HG03039 (cell line): ENCODE results near the gene UBE2F.
"Not testable (repeated sequence)": the region's sequence is repeated elsewhere in the genome, so short reads cannot be mapped to it uniquely, and the experiment has no call there.

ENCODE experiments used
- ATAC-seq: cut with Tn5 transposase; IDR thresholded peaks from one replicate; pipeline ENCODE4 v1.9.1; 2021; ENCODE audit warnings: mild to moderate bottlenecking, moderate library complexity; ENCODE audit not compliant: unreplicated experiment

The UBE2F gene

DNA sequence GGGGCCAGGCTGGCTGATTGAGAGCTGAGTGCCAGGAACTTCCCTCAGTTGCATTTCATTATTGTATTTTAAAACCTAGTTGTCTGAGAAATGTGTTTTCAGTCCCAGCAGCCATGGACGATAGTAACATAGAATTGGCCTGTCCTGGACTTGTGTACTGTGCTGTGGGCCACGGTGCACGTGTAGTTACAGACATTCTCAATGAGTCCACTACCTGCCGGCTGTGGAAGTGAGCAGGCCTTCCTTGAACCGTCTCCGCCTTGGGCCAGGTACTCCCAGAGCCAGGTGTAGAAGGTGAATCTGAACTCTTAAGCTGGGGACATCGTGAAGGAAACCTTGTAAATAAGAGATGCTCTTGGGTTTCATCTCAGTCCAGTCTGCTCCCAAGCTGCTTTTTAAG lies 47.0 kb downstream of the UBE2F start:
- ATAC-seq, result no peak

DNA sequence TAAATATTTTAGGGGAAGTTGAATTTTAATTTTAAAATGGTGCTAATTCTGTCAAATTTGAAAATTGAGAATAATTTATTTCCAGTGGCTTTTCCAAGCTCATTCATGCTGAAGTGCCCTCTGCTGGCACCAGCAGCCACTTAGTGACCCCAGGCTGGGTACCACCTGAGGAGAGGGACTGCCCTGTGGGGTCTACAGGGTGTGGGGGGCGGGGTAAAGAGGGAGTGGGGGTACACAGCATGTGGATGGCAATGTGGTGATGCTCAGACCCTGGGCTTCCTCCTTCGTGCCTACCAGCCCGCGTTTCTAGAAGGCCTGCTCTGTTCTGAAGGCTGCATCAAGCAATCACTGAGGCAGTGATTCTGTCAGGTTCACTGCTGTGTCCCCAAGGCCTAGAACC lies 48.9 kb downstream of the UBE2F start:
- no peak for ATAC-seq

DNA sequence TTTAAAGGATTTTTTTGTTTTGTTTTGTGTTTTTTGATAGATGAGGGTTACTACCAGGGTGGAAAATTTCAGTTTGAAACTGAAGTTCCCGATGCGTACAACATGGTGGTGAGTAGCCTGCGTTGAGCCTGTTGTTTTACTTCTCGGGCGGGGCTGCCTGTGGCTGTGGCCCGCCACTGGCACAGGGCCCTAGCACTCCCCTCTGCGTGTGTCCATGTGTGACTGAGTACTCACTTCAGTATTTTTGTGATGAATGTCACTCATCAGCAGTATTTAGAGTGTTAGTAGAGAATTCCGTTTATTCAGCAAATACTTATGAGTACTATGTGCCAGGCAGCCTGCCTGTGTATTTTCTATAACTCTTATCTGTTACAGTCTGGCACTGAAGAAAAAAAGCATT lies 49.7 kb downstream of the UBE2F start:
- ATAC-seq, result no peak

DNA sequence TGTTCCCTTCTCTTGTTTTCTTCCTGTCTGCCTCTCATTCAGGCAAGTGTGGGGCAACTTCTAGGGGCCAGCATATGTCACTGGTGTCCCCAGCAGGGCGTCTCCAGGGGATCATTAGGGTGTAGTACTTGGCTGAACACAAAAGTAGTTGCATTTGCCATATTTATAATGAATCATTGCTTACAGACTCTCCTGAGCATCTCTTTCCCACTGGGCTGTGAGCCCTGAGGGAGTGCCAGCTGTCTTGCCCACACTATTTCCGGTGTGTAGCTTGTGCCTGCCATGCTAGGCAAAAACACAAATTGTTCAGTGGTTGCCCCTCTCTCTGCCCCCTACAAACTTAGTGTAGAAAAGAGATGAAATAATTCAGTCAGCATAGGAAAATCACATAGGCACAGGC lies 53.1 kb downstream of the UBE2F start:
- no peak for ATAC-seq

DNA sequence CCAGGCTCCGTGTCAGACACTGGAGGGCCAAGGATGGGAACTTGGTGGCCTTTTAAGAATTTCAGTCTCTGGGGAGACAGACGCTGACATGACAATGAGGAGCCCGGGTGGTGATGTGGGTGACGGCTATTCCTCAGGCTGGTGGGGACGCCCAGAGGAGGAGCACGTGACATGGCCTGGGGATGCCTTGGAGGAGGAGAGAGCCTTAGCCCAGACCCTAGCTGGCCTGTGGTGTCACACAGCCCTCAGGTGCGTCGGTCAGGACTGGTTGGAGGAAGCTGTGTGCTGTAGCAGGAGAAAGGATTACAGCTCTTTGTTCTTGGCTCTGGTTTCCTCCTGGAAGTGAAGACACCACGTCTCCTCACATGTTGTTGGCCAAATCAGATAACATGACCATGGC lies 54.0 kb downstream of the UBE2F start:
- ATAC-seq, result no peak

DNA sequence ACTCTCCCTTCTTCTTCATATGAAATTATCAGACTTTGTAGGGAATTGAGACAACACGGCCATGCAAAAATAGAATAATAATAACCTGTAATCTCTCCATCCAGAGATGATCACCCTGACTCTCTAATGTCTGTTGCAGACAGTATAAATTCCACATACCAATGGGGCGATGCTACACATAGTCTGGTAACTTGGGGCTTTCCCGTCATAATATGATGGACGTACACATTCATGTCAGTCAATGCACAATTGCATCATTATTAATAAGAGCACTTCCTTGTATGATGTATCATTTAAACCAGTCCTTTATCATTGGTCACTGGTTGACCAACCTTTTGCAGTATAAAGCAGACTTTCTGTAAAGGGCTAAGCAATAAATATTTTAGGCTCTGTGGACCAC lies 54.5 kb downstream of the UBE2F start:
- ATAC-seq, result no peak

DNA sequence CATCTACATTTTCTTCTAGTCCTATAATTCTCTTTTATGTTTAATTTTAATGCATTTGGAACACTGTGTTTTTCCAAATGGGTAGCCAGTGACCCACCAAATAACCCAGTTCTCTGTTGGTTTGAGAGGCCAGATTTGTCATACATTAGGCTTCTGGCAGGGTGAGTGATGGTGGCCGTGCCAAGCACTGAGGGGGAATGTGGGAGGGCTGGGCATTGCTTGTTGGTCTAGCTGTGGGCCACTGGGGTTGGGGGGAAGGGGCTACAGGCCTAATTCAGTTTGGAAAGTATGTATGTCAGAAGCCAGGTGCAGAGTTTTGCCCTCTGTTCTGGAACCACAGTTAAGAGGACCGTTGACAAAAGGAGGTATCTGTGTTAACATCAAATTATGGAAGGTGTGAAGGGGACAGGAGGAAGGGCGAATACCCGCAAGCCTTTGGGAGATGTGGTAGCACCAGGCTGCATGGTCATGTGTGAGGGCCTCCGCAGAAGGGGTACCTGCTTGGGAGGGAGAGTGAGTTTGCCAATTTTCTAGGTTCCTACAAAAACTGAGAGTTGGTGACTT lies 55.9 kb downstream of the UBE2F start:
- ATAC-seq, result no peak

DNA sequence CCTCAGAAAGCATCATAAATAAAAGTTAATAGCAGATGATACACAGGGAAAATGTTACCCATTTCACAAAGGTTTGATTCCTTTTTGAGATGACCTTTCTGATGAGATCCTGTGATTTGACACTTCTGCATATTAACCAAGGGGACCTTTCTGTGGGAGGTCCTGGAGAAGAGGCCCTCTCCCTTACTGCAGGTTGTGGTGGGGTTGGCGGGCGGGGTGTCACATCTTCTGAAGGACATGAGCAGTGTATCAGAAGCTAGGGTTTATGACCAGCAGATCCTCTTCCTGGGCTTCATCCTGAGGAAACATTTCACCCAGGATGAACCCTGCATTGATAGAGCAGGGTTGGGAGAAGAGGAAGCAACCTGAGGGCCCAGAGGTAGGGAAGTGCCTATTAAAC lies 56.8 kb downstream of the UBE2F start:
- no peak for ATAC-seq

DNA sequence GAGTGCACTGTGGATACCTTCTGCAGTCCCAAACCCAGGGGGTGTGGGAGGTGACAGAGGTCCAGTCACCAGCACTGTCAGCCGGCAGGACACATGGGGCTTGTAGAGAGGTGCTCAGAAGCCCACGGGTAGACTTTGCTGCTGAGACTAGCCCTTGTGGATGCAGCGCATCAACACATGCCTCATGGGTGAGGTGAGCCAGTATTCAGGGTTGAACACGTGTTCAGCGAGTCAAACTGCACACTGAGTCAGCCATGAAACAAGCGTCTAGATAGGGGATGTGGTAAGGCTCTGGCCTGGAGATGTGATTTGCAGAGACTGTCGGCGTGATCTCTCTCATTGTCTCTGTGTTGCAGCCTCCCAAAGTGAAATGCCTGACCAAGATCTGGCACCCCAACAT lies 58.2 kb downstream of the UBE2F start:
- no peak for ATAC-seq

DNA sequence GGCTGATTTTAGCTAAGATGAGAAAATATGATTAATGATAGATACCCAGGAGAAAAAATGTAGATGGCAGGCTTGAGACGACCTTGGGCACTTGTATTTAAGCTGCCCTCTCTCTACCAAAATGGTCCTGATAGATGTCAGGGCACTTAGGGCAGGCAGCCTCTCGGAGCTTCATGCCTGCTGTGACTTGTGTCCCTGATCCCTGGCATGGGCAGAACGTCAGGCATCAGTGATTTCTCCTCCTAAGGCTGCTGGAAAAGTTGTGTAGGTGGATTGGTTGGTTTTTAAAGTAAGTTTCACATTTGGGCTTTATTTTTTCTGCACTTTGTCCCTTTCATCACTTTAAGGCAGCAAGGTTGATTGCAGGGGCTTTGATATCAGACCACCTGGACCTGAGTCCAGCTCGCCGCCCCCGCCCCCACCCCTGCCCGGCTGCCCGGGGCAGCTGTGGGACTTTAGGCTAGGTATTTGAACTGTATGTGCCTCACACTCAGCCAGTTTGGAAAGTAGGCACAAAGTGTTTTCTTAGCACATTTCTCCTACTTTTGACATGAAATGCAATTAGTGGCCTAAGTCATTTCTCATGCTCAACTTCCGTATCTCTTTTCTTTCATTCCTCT lies 59.0 kb downstream of the UBE2F start:
- ATAC-seq, result no peak

DNA sequence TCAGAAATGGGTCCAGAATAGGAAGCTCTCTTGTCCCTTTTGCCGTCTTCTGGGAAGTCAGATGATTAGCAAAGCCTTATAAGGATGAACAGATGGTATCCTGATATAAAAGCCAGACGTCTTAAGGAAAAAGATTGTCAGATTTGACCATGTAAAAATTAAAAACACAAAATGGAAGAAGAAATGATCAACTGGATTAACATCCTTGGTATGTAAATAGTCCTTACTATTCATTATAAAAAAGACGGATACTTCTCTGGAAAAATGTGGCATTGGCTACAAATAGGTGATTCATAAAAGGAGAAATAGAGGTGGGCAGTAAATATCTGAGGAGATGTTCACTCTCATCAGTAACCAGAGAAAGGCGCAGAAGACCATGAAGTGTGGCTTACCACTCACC lies 60.2 kb downstream of the UBE2F start:
- ATAC-seq, result no peak

DNA sequence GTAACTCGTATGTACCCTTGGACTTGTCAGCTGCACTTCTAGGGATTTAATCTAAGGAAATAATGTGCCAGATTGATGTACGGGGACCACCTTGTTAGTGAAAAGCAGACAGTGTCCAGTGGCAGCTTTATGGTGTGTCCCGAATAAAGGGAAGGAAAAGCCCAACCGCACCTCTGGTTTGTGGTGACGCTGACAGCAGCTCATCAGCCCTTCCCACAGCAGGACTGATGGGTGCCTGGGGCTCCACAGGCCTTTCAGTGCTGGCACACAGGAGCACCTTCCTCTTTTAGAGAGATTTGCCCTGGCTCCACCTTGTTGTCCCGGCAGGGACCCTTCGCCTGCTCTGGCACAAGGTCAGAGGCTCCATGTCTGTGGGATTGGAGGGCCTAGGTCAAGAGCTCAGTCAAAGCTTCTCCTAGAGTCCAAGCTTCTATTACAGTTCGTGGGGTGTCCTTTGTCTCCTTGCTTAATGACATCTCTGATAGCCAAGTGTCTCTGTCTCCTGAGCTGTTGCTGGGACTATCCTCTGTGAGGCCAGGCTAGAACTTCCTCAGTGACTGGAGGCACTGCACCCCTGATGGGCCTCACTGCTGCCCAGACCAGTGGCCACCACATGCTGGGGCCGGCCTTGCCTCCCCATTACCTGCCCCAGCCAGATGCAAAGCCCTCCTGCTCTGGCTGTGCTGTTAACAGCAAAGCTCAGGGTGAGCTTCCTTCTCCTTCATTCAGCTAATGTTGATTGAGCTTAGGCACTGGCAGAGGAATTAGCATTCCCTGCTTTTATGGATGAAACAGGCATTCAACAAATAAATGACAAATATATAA lies 61.0 kb downstream of the UBE2F start:
- no peak for ATAC-seq

DNA sequence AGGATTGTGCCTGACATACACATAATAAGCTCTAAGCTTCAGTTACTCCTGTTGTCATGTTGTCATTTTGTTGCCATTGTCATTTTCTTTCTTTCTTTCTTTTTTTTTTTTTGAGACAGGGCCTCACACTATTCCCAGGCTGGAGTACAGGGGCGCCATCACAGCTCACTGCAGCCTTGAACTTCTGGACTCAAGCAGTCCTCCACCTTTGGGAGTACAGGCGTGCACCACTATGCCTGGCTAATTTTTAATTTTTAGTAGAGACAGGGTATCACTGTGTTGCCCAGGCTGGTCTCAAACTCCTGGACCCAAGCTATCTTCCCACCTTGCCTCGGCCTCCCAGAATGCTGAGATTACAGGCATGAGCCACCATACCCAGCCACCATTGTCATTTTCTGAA lies 63.0 kb downstream of the UBE2F start:
- ATAC-seq, result no peak

DNA sequence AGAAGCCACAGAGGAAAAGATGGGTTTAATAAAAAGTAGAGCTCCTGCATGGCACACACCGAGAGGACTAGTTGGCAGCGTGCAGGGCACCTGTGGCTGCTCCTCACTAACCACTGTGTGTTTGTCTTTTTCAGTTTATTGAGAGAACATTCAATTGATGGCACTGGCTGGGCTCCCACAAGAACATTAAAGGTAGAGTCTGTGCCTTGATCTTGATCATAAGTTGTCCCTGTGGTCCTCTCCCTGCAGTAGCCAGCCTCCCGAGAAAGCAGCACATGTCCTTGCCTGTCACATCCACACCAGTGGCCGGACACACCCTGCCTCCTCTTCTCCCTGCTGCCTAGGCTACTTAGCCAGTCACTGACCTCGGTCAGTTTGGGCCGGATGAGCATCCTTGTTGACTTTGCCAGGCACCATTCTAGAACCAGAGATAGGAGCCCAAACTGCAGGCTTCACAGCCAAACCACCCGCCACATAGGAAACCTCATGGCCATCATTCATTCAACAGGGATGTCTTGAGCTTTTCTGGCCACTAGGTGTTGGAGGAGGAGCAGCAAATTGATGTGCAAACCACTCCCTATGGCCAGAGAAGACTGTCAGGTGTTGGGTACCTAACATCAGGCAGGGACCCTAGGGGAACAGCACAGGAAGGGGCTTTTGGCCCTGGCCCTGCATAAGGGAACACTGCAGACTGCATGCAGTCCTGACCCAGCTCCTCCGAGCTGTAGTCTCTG lies 63.8 kb downstream of the UBE2F start:
- ATAC-seq, result no peak

DNA sequence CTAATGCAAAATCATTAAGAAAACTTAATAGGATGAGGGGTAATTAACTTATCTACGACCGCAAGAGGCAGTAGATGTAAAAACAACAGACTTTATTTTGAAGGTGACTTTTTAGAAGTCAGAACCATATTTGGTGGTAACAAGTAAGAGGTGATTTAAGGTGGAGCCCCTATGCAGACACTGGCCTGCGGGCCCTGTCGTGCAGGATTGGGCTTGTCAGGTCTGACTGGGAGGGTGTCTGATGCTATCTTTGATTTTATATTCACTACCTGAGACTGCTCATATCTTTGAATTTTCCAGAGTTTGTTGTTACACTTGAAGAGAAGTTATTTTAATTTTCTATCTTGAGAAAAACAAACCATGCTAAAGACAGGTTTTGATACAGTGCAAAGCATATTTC lies 64.9 kb downstream of the UBE2F start:
- no peak for ATAC-seq

DNA sequence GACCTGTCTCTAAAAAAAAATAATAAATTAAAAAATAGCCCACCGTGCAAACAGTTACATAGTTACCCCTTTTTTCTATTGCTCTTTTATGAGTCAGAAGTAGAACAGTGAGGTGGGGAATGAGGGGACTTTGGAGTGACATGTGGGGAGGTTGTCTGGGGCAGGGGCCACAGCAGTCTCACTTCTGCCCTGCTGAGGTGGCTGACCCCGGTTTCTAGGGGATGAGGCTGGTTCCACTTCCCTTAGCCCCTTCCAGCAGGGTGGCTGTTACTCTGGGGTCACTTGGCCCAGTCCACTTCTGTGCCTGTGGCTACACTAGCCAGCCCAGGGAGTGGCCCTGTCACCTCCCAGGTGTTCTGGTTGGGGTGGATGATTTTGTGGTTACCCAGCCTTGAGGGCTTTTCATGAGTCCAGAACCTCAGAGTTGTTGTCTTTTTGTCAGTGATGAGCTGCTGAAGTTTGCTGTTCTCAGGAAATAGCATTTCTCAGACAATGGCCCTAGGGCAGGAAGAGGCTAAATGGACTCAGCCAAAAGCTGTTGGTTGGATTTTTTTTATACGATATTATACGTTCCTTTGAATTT lies 66.0 kb downstream of the UBE2F start:
- ATAC-seq, result no peak

DNA sequence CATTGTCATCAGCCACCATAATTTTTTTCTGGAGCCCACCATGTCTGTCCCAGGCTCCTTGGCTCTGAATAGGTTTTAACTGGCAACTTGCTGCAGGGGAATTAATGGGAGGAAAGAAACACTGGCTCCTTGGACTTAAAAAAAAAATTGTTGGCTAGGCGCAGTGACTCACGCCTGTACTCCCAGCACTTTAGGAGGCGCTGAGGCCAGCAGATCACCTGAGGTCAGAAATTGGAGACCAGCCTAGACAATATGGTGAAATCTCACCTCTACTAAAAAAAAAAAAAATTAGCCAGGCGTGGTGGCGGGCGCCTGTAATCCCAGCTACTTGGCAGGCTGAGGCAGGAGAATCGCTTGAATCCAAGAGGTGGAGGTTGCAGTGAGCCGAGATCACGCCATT lies 67.2 kb downstream of the UBE2F start:
- ATAC-seq, result not testable (repeated sequence)

DNA sequence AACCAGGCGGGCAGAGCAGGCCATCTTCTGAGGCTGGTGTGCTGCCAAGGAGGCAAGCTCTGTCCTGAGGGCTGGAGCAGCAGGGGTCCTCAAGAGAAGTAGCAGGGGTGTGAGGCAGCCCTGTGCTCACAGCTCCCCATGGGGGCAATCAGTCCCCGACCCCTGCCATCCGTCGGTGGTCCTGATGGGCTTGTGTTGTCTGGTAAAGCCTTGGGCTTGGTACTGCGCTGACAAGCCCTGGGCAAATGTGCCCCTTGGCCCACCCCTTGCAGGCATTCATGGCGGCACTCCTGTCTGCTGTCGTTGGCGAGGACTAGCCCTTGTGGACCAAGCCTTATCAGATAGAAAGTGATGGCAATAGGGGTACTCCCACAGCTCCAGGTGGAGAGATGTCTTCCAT lies 71.4 kb downstream of the UBE2F start:
- ATAC-seq, result no peak

DNA sequence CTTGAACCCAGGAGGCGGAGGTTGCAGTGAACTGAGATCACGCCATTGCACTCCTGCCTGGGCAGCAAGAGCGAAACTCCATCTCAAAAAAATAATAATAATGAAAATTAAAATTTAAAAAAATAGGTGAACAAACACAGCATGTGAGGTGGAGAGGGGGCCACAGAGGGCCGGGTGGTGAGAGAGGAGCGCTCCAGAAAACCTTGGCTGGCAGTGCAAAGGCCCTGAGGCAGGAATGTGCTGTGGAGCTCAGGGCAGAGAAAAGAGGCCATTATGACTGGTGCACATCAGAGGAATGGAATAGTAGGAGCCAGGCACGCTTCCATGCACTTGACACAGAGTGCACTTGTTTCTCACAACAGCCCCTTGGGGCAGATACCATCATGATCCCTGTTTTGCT lies 72.3 kb downstream of the UBE2F start:
- ATAC-seq, result no peak

DNA sequence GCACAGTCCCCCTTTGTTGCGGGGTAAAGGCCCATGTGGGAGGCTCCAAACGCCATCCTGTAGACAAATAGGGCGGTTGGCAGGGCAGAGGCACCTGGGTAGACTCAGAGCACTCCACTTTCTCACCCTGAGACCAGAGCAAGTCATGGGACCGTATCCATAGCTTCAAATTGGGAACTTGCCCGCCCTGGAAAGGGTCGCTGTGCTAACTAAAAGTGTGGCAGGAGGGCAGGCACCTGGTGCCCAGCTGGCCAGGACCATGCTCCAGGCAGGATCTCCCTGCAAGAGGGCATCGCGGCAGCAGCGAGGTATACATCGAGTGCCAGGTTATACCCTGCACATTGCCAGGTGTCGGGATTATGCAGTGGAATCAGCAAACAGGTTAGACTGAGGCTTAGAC lies 73.2 kb downstream of the UBE2F start:
- no peak for ATAC-seq

DNA sequence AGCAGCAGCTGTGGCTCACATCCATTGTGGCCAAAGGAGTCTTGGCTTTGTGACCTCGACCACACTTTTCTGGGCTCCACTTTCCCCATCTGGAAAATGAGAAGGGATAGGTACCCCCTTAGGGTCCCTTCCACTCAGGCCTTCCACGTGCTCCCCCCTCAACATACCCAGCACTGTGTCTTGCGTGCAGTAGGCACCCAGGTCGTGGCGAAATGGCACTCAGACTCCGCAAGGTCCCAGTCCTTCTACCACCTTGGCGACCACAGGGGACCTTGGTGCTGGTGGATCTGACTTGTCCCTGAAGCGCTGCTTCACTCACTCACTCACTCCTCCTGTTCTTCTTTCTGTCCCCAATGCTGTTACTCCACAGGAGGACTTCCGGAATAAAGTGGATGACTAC lies 74.1 kb downstream of the UBE2F start:
- no peak for ATAC-seq
